ENCODE data around the gene SYT5.

Gene SYT5

DNA sequence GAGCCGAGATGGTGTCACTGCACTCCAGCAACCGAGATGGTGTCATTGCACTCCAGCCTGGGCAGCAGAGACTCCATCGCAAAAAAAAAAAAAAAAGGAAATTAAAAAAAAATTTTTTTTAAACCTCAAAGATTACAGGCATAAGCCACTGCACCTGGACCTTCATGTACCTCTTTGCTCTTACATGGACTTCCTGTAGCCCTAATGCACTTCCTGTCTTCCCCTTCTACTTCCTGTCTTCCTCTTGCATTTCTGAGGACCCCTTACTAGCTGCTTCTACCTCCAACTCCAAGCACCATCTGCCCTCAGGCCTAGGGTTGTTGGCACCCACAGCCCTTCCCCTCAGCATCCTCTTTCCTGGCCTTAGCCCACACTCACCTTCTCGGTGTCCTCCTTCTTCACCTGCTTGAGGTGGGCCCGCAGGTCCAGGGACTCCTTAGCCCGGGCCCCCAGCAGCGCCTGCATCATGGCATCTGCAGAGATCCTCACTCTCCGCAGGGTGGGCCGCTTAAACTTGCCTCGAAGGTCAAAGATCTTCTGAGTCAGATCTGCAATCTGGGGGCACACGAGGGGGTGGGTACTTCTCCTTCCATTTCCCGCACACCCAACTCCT, 26.3 kb downstream of the SYT5 start:
- no peak for DNase-seq
- peaks cover 2% of the 10 kb centered on the region for H3K36me3 Mint-ChIP-seq
- H3K27ac Mint-ChIP-seq = no peak overlapping the region
- CTCF ChIA-PET = no interaction called here
- no peak overlapping the region for H3K4me3 Mint-ChIP-seq
- H3K4me1 Mint-ChIP-seq = peaks cover 25% of the 10 kb centered on the region
- peaks cover 16% of the 10 kb centered on the region for H3K9me3 Mint-ChIP-seq
- peaks cover 61% of the 10 kb centered on the region for H3K27me3 Mint-ChIP-seq

DNA sequence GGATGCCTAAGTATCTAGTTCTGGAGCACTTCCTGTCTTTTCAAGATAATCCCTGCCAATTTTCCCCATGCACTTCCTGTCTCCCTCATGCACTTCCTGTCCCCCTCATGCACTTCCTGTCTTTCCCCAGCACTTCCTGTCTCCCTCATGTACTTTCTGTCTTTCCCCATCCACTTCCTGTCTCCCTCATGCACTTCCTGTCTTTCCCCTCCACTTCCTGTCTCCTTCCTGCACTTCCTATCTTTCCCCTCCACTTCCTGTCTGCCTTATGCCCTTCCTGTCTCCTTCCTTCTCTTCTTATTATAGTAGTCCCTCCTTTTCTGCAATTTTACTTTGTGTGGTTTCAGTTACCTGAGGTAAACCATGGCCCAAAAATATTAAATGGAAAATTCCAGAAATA, 28.1 kb downstream of the SYT5 start:
- H3K27me3 Mint-ChIP-seq = peaks cover 61% of the 10 kb centered on the region
- DNase-seq = no peak
- peaks cover 25% of the 10 kb centered on the region for H3K4me1 Mint-ChIP-seq
- H3K9me3 Mint-ChIP-seq = peaks cover 16% of the 10 kb centered on the region
- no peak overlapping the region for H3K4me3 Mint-ChIP-seq
- peak overlapping the region; percentile 86 for H3K27ac Mint-ChIP-seq
- CTCF ChIA-PET = interaction anchor here (1.4 kb wide), 1 partner anchor 268 kb away, joined by 3 read pairs; no protein-coding TSS in a partner anchor
- H3K36me3 Mint-ChIP-seq = peaks cover 2% of the 10 kb centered on the region

DNA sequence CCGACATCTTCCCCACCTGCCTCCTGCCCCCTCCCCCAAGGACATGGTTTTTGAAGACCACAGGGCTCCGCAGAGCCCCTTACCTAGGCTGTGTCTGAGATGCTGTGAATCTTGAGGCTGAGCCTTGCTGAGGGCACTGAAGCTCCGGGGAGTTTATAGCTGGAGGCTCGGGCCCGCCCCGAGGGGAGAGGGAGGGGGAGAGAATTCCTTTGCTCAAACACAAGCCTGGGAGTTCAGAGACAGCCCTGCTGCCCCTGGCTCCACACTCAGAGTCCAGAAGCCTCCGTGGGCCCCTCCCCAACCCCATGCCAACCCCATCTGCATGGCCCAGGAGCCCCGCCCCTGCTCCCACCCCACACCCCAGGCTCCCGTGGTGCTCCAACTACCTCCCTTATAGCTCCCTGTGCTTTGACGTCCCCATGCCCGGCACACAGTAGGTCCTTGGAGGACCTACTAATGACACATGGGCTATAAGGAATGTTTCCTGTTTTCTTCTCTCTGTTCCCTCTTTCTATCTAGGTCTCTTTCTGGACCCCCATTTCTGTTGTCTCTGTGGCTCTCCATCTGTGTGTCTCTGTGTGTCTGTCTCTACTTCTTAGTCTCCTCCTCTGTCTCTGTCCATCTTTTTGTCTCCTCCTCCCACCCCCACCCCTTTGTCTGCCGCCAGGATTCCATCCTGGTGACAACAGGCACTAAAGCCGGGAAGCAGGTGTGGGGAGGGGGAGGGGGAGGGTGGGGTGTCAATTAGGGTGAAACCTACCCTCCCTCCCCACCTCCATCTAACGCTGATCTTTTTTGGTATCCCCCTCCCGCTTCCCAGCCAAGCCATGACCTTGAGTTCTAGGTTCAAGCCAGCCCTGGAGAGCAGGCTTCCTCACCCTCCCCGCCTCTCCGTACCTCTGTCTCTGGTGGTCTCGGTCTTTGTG, 30.7 kb downstream of the SYT5 start, which contains the start of gene TNNT1:
TSS of gene TNNT1 (minus strand) at position 129 of the 926 bp plus-strand sequence. CDS start 2,049 bp downstream, outside the sequence.
- Mint-ChIP-seq H3K4me3 (no peak within 1 kb of the TSS), H3K9me3 (peaks cover 15% of the 10 kb centered on the region), H3K4me1 (peaks cover 23% of the 10 kb centered on the region), H3K27ac (no peak within 1 kb of the TSS), H3K27me3 (peaks cover 75% of the 10 kb centered on the region), H3K36me3 (peaks cover 2% of the 10 kb centered on the region)
- CTCF ChIA-PET = no interaction called here
- DNase-seq = no peak

DNA sequence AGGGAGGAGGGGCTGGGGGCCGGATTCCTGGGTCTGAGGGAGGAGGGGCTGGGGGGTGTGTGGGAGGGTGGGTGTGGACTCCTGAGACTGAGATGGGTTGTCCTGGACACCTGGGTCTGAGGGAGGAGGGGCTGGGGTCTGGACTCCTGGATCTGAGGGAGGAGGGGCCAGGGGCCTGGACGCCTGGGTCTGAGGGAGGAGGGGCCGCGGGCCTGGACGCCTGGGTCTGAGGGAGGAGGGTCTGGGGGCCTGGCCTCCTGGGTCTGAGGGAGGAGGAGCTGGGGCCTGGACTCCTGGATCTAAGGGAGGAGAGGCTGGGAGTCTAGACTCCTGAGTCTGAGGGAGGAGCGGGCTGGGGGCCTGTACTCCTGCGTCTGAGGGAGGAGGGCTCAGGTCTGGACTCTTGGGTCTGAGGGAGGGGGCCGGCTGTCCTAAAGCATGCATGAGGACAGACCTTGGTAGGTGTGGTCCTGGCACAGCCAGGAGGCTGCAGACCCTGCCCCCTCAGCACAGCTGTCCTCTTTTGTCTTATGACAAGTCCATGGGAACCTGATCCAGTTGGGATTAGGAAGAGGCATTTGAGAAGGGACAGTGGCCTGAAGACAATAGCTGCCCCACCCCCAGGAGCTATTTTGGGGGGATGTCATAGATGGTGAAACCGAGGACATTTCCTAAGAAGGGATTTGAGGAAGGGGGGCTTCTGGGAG, 32.4 kb downstream of the SYT5 start:
- CTCF ChIA-PET = interaction anchor here (2.5 kb wide), 1 partner anchor 12 kb away, joined by 16 read pairs; no protein-coding TSS in a partner anchor
- no peak overlapping the region for H3K4me3 Mint-ChIP-seq

DNA sequence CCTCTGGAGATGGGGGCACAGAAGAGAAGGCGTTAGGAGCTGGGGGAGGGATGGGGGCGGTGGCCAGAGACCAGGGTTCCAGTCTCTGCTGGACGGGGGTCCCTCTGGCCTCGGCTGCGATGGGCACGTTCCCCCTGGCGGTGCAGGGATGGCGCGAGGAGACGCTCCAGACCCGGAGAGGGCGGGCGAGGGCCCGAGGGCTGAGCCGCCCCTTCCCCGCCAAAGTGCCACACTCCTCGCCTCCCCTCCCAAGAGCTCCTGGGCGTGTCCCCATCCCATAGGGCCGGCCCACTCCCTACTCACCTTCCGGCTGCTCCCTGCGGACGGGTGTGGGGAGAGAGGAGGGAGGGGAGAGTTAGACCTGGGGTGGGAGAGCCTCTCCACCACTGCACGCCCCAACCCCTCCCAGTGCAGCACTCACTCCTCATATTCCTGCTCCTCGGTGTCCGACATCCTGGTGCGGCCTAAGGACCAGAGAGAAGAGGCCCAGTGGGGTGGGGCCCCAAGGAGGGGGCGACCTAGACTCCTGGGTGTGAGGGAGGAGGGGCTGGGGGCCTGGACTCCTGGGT, 33.3 kb downstream of the SYT5 start:
- H3K27me3 Mint-ChIP-seq = peaks cover 93% of the 10 kb centered on the region
- CTCF ChIA-PET = interaction anchor here (2.5 kb wide), 1 partner anchor 13 kb away, joined by 16 read pairs; no protein-coding TSS in a partner anchor
- no peak overlapping the region for H3K27ac Mint-ChIP-seq
- DNase-seq = no peak
- no peak overlapping the region for H3K4me3 Mint-ChIP-seq
- peaks cover 6% of the 10 kb centered on the region for H3K9me3 Mint-ChIP-seq
- H3K36me3 Mint-ChIP-seq = no peaks in the 10 kb centered on the region
- H3K4me1 Mint-ChIP-seq = peaks cover 8% of the 10 kb centered on the region

More for the DNA sequence above, 32.4 kb downstream of the SYT5 start:
- H3K36me3 Mint-ChIP-seq = no peaks in the 10 kb centered on the region
- peaks cover 86% of the 10 kb centered on the region for H3K27me3 Mint-ChIP-seq
- DNase-seq = no peak
- peaks cover 12% of the 10 kb centered on the region for H3K9me3 Mint-ChIP-seq
- H3K27ac Mint-ChIP-seq = no peak overlapping the region
- H3K4me1 Mint-ChIP-seq = peaks cover 12% of the 10 kb centered on the region

DNA sequence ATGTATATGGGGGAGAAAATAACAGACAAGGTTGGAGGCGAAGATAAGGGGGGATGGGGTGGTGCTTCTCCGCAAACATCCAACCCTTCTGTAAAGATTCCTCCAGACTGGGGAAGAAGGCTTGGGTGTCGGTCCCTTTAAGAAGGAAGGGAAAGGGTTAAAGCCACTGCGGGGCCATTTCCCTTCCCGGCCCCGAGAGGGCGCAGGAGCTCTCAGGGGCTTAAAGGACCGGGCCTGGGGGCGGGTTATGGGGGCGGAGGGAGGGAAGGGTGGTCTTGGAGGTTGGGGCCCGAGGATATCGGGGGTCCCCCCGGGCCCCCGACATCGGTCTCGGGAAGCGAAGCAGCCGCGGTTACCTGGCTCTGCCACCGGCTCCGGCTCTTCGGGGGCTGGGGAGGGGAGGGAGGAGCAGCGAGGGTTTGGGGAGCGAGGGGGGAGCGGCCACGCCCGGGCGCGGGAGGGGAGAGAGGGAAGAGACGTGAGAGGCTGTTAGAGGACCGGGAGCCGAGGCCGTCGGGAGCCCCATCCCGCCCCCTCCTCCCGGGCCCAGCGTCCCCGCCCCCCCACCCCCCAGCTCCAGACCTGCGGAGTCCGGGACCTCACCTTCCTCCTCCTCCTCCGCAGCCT, 33.9 kb downstream of the SYT5 start:
- no peaks in the 10 kb centered on the region for H3K36me3 Mint-ChIP-seq
- peaks cover 93% of the 10 kb centered on the region for H3K27me3 Mint-ChIP-seq
- peaks cover 9% of the 10 kb centered on the region for H3K4me1 Mint-ChIP-seq
- DNase-seq = peak; percentile 43
- H3K9me3 Mint-ChIP-seq = no peaks in the 10 kb centered on the region
- no peak overlapping the region for H3K4me3 Mint-ChIP-seq
- CTCF ChIA-PET = interaction anchor here (2.5 kb wide), 1 partner anchor 14 kb away, joined by 16 read pairs; no protein-coding TSS in a partner anchor
- no peak overlapping the region for H3K27ac Mint-ChIP-seq

DNA sequence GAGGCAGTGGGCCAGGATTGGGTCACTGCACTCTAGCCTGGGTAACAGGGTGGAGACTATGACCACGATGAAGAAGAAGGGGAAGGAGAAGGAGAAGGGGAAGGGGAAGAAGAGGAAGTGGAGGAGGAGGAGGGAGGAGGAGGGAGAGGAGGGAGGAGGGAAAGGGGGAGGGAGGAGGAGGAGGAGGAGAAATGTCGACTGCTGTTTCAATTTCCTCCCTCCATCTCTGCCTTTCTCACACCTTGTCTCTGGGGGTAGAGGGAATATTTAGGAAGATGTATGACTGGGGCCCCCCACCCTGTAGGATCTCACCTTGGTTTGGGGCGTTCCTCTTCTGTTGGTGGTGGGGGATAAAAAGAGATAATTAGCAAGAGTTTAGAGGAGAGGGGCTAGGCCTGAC, 34.9 kb downstream of the SYT5 start:
- Mint-ChIP-seq H3K9me3 (no peaks in the 10 kb centered on the region), H3K27me3 (peaks cover 99% of the 10 kb centered on the region), H3K27ac (no peak overlapping the region), H3K4me3 (no peak overlapping the region), H3K36me3 (no peaks in the 10 kb centered on the region), H3K4me1 (peaks cover 10% of the 10 kb centered on the region)
- DNase-seq = no peak
- CTCF ChIA-PET = interaction anchor here (2.5 kb wide), 1 partner anchor 15 kb away, joined by 13 read pairs; no protein-coding TSS in a partner anchor

DNA sequence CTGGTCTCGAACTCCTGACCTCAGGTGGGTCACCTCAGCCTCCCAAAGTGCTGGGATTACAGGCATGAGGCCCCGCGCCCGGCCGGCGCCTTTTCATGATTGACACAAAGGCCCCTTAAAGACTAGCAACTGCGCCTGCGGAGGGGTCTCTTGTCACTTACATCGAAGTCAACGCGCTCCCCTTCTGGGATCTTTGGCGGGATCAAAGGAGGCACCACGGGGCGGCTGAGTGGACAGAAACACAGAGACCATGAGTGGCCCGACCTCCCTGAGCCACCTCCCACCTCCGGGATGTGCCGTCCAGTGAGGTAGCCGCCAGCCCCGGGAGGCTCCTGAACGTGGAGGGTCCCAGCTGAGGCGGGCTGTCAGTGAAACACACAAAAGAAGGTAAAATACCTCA, 38.4 kb downstream of the SYT5 start:
- Mint-ChIP-seq H3K27me3 (peaks cover 85% of the 10 kb centered on the region), H3K4me3 (no peak overlapping the region), H3K4me1 (peaks cover 10% of the 10 kb centered on the region), H3K9me3 (no peaks in the 10 kb centered on the region), H3K27ac (no peak overlapping the region), H3K36me3 (no peaks in the 10 kb centered on the region)
- CTCF ChIA-PET = interaction anchor here (0.7 to 3.0 kb wide), 17 partner anchors 14 to 491 kb away, joined by 3 to 27 read pairs (median 4); no protein-coding TSS in a partner anchor
- DNase-seq = no peak

DNA sequence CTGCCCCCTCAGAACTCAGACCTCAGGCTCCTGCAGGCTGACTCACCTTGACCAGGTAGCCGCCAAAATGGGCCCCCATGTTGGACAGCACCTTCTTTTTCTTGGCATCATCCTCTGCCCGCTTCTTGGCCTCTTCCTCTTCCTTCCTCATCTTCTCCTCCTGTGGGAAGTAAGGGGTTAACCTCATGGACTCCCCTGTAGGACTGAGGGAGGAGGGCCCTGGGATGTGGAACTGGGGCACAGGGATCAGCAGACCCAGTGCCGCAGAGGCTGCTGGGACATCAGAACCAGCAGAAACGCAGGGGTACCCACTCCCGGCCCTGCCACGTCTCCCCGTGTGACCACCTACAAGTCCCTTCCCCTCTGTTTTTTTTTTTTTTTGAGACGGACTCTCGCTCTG, 42.2 kb downstream of the SYT5 start:
- Mint-ChIP-seq H3K4me1 (peaks cover 4% of the 10 kb centered on the region), H3K27me3 (peaks cover 81% of the 10 kb centered on the region), H3K9me3 (no peaks in the 10 kb centered on the region), H3K4me3 (no peak overlapping the region), H3K36me3 (no peaks in the 10 kb centered on the region), H3K27ac (peak overlapping the region; percentile 33)
- CTCF ChIA-PET = interaction anchor here (1.2 kb wide), 1 partner anchor 48 kb away, joined by 3 read pairs; no protein-coding TSS in a partner anchor
- DNase-seq = no peak

DNA sequence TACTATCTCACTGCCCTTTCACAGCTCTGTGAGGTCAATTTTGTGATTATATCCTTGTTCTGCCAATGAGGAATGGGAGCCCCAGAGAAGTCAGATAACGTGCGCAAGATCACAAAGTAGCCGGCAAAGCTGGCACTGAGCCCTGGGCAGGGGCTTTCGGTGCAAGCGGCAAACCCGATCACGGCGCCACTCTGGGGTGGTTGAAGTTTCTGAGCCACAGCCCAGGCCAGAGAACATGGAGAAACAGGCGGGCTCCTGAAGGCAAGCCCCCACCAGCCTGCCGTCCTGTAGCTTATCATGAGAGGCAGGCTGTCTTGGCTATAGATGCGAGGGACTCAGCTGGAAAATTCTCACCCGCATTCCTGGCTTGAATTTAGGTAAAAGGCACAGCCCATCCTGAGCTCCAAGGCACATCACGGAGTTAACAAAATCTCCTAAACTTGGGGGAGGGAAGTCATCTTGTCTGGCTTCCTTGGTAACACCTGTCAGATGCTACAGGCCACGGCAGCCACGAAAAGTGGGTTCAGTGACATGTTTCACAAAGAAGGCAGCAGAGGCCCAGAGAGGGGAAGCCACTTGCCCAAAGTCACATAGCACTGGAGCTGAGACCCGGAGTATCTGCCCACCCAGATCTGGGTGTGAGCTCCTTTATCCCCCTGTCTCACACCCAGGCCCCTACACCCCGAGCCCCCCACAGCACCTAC, 43.5 kb downstream of the SYT5 start:
- Mint-ChIP-seq H3K4me1 (peaks cover 4% of the 10 kb centered on the region), H3K4me3 (no peak overlapping the region), H3K9me3 (no peaks in the 10 kb centered on the region), H3K27ac (no peak overlapping the region), H3K27me3 (peaks cover 79% of the 10 kb centered on the region), H3K36me3 (no peaks in the 10 kb centered on the region)
- DNase-seq = no peak
- CTCF ChIA-PET = interaction anchor here (1.1 to 3.1 kb wide), 3 partner anchors 24 to 255 kb away, joined by 3 to 20 read pairs (median 4); no protein-coding TSS in a partner anchor

DNA sequence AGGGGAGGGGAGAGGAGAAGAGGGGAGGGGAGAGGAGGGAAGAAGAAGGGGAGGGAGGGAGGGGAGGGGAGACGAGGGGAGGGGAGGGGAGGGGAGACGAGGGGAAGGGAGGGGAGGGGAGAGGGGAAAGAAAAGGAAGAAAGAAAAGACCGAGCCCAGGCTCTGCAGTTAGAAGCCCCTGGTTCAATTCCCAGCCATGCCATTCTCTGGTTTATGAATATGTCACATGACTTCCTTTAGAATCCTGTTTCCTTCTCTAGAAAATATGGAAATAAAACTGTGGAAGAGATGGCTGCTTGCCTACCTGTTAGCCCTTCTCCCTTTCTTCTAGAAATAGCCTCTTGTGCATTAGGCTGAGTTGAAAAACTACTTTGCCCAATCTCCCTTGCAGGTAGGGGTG, 45.4 kb downstream of the SYT5 start:
- DNase-seq = no peak
- Mint-ChIP-seq H3K4me3 (no peak overlapping the region), H3K36me3 (no peaks in the 10 kb centered on the region), H3K27me3 (peaks cover 75% of the 10 kb centered on the region), H3K4me1 (peaks cover 2% of the 10 kb centered on the region), H3K9me3 (no peaks in the 10 kb centered on the region), H3K27ac (no peak overlapping the region)
- CTCF ChIA-PET = interaction anchor here (0.6 to 3.1 kb wide), 4 partner anchors 30 to 1552 kb away, joined by 3 to 20 read pairs (median 4); no protein-coding TSS in a partner anchor

DNA sequence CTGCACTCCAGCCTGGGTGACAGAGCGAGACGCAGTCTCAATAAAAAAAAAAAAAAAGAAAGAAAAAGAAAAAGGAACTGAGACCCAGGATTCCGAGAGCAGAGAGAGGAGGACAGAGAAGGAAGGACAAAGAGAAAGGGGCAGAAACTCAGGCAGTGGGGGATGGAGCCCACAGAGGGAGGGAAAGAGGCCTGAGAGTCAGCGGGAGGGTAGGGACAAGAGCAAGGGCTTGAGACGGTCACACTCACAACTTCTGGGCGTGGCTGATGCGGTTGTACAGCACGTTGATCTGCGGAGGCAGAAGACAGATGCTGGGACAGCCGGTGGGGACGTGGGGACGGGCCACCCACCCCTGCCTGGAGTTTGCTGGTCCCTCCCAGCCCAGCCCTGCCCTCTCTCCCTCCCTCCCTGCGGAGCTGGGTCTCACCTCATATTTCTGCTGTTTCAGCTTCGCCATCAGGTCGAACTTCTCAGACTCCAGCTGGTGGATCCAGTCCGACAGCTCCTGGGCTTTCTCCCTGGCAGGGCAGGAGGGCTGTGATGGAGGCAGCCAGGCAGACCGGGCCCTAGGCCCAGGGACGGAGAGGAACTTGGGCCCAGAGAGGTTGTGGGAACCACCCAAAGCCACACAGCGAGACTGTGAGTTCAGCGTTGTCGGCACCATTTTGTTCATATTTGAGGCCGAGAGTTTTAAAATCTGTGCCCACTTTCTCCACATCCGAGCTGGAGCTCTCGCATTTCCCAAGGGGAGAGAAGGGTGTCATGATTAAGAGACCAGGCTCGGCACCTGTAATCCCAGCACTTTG, 46.2 kb downstream of the SYT5 start:
- no peaks in the 10 kb centered on the region for H3K36me3 Mint-ChIP-seq
- H3K4me1 Mint-ChIP-seq = peaks cover 2% of the 10 kb centered on the region
- CTCF ChIA-PET = interaction anchor here (1.2 kb wide), 2 partner anchors 41 to 480 kb away, joined by 3 read pairs; no protein-coding TSS in a partner anchor
- H3K9me3 Mint-ChIP-seq = no peaks in the 10 kb centered on the region
- no peak overlapping the region for H3K4me3 Mint-ChIP-seq
- DNase-seq = no peak
- H3K27ac Mint-ChIP-seq = no peak overlapping the region
- H3K27me3 Mint-ChIP-seq = peaks cover 78% of the 10 kb centered on the region

Data from activated naive CD4-positive, alpha-beta T cell treated with anti-CD3 and anti-CD28 coated beads, Interleukin-2, amount 10 ng/mL, durations not matched to agents 7 days and 5 days (primary cell).